GM18520 (cell line): Measurements from ENCODE around the gene USB1.
"Not testable (repeated sequence)": the region's sequence is repeated elsewhere in the genome, so short reads cannot be mapped to it uniquely, and the experiment has no call there.

ENCODE experiments used
- ATAC-seq: cut with Tn5 transposase; IDR thresholded peaks from one replicate; pipeline ENCODE4 v1.9.1; 2021; ENCODE audit not compliant: unreplicated experiment

Gene USB1

DNA sequence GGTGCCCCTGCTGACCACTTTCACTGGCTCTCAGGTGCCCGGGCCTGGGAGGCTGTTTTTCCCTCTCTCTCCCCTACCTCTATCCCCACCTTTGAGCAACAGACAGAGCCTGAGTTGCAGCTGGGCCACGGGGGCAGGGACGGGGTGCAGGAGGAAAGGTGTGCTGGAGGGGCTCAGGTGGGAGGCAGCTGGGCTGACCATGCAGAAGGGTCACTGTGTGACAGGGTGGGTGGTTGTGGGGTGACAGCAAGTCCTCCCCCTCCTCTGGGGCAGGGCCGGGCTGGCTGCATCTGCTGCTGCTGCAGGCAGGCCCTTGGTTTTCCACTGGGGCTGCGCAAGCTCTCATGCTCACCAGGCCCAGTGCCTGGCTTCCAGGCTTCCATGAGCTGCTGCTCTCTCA is 7.3 kb upstream of the USB1 start:
- no peak for ATAC-seq

DNA sequence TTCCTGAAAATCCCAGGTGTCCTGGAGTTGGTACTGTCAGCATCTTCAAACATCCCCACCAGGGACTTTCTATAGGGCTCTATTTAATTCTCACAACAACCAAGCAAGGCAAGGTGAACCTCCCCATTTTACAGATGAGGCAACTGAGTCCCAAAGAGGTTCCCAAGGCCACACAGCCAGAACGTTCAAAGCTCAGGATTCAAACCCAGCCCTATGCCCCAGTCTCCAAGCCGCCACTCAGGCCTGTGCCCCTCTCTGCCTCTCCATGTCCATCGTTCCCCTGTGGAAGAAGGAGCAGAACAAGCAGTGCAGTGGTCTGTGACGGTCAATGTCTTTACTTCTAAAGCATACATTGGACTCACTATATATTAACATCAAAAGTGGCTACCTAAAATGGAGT is 6.8 kb upstream of the USB1 start:
- ATAC-seq: no peak

DNA sequence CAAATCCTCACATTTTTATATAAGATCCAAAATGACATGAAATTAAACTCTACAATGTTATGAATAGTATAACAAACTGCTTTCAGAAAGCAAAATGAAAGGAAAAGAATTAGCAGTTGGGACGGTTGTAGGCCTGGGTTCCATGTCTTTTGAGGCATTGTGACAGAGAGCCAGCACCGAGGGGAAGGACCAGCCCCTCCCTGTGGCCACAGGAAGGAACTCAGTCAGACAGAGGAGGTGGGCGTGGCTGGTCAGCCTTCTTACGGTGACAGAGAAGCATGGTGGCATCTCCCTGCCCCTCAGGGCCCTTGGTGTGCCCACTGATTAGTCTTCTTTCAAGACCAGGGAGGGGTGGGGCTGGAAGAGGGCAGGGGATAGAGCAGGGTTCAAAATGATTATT is 6.4 kb upstream of the USB1 start:
- ATAC-seq: no peak

DNA sequence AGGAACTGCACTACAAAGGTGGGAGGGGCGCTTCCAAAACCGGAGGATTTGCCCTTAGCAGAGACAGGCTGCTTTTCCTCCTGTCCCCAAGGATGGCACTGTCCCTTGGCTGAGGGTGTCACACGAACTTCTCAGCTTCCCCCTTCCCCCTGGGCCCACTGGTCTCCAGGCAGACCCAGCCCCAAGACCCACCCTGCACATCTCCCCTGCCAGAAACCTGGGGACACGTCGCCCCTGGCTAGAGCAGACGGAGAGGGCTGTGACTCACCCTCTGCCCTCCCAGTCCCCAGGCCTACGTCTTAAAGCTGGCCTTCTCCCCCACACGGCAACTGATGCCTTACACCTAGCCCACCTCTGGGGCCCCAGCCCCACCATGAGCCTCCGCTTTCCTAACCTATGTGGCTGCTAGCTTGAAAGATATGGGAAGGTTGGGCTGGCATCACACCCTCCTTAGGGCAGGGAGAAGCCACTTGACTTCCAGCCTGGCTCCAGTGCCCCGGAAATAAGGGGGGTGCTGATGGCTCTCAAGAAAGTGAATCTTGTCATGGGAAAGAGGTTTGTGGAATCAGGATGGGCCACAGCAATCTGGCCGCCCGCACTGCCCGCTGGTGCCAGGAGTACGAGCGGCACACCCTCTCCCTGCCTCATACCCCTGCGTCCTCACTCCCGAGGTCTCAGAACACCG is 5.3 kb upstream of the USB1 start:
- no peak for ATAC-seq

DNA sequence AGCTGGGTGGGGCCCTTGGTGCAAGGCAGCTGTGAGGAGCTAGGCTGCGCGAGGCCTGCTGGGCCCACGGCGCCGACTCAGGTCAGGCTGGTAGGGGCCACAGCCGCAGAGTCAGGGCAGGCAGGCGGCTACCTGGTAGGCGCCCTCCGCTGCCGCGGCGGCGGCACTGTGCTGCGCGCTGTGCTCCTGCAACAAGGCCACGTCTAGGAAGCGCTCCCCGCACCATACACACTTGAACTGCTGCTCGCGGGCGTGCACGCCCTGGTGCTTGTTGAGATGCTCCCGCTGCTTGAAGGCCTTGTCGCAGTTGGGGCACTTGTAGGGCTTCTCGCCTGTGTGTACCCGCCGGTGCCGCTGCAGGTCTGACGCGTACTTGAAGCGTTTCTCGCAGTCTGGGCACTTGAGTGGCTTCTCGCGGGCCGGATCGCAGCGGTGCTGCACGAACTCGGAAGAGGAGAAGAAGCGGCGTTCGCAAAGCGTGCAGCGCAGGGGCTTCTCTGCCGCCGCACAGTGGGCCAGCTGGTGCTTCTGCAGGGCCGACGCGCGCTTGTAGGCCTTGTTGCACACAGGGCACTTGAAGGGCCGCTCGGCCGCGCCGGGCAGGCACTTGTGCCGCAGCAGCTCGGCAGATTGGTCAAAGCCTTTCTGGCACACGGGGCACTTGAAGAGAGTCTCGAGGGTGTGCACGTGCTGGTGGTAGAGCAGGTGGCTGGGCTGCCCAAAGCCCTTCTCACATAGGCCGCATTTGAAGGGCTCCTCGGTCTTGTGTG is 4.6 kb upstream of the USB1 start:
- ATAC-seq: no peak

DNA sequence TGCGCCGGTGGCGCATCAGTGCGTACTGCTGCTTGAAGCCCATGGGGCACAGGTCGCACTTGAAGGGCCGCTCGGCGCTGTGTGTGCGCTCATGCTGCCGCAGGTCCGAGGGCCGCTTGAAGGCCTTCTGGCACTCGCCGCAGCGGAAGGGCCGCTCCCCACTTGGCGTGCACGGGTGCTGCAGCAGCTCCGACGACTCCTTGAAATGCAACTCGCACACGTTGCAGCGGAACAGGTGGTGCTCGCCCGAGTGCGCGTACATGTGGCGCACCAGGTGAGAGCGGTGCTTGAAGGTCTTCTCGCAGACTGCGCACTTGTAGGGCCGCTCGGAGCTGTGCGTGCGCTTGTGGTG is 4.1 kb upstream of the USB1 start:
- ATAC-seq: no peak

DNA sequence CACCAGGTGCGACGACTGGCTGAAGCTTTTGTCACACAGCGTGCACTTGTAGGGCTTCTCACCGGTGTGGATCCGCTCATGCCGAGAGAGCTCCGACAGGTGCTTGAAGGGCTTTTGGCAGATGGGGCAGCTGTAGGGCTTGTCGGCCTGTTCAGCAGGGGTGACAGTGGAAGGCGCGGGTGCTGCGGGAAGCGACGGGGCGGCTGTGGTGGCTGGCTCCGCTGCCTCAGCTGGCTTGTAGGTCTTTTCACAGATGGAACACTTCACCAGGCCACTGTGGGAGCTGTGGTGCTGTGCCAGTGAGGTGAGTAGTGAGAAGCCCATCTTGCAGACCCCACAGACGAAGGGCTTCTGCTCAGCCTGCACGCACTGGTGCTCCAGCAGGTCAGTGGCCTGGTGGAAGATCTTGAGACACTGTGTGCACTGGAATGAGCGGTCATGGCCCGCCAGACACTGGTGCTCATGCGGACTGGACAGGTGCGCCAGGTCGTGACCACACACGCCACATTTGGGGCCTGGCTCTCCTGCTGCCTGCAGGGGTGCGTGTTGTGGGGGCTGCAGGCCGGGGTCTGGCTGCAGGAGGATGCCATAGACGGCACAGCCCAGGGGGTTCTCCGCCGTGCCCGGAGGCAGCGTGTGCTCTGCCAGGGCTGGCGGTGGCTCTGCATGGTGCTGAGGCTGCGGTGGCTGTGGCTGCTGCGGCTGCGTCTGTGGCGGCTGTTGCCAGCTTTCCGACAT is 3.5 kb upstream of the USB1 start:
- ATAC-seq: no peak

DNA sequence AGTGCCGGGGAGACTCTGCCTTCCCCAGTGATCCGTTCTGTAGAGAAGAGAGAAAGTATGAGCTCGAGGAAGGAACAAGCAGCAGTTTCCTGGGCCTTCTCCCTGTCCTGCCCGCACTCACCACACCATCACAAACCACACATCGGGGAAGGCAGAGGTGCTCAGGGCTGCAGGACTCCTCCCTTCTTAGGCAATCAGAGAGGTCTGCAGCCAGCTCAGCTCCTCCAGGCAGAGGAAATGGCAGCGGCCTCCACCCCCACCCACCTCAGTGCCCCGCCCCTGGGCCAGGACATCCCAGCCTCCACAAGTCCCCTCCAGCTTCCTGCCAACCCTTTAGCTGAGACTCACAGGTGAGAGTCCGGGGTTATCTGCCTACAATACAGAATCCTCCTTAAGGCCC is 2.7 kb upstream of the USB1 start:
- no peak for ATAC-seq

DNA sequence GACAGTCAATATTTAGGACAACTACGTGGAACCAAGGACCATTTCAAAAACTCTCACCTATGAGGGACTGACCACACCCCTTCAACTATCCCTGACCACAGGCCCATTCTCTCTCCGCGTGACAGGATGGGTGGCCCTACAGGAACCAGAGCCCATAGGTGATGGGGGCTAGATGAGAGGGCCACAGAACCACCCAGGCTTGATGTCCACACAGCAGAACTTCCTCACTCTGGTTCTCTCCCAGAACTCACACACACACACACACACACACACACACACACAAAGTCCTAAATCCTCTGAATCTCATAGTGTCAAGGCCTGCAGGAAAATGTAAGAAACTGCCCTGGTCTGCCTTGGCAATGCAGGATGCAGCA is 2.2 kb upstream of the USB1 start:
- no peak for ATAC-seq

DNA sequence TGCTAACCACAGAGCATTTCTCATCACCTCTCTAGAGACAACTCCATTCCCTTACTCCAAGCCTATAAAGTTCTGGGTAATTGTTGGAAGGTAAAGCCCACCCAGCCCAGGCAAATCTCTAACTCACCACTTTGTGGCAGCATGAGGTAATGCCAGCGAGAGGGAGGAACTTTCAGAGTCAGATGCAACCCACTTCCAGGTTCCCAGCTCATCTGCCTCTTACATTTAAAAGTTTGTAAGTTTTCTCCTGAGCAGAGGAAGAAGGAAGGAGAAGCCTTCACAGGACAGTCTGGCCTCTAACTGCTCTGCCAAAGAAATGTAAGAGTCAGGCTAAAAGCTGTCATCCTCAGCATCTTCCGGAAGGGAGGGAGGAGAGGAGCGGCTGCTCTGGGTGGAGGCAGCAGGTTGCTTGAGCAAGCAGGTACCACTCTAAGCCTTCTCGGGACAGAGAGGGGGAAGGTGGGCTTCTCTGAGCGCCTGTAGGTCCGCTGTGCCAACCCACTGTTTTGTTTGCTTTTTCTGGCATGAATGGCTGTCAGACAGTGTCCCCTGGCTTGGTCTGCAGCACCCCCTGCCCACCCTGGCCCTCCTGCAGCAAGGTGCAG is 1.7 kb upstream of the USB1 start:
- ATAC-seq: no peak

DNA sequence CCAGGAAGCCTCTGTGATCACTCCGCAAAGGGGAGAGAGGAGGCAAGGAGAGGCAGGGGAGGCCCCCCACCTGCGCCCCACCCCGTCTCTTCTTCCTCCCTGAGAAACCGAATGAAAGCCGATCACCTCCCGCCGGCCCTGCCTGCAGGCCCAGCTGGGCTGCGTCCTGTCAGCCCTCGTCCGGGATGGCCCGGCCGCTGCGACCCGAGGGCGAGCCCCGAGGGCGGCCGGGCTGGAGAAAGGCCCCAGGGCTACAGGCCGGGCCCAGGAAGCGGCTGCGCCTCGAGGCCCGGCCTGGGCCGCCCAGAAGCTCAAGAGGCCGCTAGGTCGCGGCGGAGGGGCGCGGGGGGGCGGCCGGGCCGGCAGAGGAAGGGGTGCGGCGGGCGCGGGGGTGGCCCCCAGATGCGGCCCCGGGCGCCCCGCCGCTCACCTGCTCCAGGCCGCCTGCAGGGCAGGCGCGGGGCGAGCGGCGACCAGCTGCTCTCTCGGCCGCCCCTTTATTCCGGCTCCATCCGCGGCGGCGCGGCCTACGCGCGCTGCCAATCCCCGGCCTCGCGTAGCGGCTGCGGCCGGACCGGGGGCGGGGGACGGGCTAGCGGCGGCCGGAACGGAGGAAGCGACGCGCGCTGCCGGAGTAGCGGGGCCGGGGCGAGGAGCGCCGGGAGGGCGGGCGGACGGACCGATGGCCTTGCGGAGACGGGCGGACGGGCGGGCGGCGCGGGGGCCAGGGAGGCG is 1.1 kb upstream of the USB1 start, which contains the start of gene ZNF319:
ZNF319 (minus strand) TSS at position 702 of the 735 bp plus-strand sequence. CDS start 2,407 bp downstream, outside the sequence.
- peak; percentile 19 for ATAC-seq

DNA sequence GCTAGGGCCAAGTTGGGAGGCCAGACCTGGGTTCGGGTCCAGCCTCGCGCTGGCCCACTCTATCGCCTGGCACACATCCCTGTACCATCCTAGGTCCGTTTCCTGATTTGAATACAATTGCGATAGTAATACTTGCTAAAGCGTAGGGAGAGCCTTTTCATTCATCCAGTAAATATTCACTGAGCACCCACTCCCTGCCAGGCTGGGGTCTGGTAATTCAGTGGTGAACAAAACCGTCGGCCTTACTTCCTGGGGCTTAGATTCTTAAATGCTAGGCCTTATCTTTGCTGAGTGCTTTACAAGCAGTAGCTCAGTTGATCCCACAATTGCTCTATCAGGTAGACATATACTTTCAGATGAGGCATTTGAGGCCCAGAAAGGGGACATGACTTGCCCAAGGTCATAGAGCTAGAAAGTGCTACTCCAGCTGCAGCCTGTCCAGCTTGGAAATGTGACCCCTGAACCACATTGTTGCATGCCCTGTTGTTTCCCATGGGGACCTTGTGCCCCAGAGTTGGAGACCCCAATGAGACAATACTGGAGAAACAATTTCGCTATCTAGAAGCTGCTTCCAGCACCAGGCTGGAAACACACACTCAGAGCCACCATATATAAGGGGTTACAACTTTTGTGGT is 691 bp downstream of the USB1 start:
- ATAC-seq: no peak

DNA sequence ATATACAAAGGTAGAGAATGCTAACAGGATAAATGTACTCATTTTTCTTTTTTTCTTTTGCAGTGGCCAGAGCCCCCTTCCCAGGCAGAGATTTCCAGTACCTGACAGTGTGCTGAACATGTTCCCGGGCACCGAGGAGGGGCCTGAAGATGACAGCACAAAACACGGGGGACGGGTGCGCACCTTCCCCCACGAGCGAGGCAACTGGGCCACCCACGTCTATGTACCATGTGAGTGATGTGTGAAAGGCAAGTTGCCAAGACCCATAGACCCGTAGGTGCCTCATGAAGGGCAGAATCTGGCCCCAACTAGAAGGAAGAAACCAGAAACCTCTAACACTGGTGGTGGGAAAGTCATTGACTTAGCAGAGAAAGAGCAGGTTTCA is 1.2 kb downstream of the USB1 start:
- no peak for ATAC-seq

DNA sequence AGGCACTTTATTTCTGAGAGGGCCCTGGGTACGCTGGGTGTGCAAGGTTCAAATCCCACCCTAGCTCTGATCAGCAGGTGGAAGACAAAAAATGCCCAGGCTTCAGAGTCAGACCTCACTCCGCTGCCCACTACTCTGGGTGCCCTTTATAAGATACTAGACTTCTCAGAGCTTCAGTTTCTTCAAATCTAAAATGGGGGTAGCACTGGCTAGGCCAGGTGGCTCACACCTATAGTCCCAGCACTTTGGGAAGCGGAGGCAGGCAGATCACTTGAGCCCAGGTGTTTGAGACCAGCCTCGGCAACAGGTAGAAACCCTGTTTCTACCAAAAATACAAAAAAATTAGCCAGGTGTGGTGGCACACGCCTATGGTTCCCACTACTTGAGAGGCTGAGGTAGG is 1.7 kb downstream of the USB1 start:
- no peak for ATAC-seq

DNA sequence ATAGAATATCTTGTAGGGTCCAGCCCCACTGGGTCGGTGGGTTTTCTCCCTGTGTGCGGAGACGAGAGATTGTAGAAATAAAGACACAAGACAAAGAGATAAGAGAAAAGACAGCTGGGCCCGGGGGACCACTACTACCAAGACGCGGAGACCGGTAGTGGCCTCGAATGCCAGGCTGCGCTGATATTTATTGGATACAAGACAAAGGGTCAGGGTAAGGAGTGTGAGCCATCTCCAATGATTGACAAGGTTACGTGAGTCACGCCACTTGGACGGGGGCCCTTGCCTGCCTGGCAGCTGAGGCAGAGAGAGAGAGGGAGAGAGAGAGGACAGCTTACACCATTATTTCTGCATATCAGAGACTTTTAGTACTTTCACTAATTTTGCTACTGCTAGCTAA is 3.5 kb downstream of the USB1 start:
- not testable (repeated sequence) for ATAC-seq

DNA sequence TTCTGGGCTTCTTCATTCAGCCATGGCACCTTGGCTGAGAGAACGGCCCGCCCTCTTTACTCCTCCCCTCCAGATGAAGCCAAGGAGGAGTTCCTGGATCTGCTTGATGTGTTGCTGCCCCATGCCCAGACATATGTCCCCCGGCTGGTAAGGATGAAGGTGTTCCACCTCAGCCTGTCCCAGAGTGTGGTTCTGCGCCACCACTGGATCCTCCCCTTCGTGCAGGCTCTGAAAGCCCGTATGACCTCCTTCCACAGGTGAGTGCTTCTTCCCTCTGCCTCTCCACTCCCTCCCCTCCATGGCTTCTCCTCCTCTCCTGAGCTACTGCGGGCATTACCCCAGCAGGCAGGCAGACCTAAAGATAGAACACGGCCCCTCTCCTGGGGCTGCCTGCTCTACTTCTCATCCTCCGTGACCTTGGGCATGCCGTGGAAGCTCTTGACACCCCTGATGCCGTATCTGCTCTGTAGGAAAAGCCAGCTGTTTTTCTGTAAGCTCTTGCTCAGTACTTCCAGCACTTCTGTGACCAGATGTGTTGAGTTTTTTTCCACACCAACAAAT is 8.7 kb downstream of the USB1 start:
- no peak for ATAC-seq

DNA sequence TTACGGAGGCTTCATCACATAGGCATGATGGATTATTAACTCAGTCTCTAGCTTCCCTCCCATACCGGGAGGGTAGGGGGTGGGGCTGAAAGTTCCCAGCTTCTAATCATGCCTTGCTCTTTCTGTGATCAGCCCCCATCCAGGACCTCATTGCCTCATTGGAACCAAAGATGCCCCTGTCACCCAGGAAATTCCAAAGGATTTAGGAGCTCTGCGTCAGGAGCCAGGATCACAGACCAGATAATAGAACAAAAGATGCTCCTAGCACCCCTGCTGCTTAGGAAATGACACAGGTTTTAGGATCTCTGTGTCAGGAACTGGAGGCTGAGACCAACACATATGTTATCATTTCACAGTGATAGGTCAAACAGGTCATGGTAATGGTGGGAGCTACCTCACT is 9.7 kb downstream of the USB1 start:
- no peak for ATAC-seq

DNA sequence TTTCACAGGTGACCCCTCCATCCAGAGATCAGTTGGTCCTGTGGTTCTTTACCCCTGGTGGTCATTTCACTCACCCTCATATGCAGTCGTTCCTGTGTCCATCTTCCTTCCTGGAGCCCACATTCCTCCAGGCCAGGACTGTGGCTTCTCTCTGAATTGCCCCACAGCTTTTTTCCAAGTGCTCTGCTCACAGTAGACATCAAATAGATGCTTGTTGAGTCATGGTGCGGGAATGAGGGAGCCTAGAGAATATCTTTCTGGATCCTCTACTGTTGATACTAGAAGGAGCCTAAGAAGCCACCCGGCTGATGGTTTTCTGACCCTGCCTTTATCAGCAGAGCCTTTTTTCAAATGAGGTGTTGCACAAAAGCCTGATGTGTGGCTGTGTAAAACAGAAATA is 10.4 kb downstream of the USB1 start:
- no peak for ATAC-seq

DNA sequence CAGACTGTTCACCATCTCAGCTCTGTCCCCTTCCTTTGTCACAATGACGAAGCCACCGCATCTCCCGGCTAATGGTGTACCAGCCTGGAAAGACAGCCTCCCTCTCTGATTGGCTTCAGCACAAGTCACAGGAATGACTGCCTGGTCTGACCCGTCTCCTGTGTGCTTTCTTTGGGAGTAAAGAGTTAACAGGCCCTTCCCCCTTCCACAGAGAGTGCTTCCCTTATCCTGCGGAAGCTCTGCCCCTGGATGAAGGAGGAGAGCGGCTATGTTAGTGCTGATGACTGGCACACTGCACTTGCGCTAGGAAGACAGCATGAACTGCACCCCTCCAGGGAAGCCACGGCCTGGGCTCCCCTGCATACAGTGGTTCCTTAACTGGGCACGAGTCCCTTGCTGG is 11.3 kb downstream of the USB1 start:
- no peak for ATAC-seq

DNA sequence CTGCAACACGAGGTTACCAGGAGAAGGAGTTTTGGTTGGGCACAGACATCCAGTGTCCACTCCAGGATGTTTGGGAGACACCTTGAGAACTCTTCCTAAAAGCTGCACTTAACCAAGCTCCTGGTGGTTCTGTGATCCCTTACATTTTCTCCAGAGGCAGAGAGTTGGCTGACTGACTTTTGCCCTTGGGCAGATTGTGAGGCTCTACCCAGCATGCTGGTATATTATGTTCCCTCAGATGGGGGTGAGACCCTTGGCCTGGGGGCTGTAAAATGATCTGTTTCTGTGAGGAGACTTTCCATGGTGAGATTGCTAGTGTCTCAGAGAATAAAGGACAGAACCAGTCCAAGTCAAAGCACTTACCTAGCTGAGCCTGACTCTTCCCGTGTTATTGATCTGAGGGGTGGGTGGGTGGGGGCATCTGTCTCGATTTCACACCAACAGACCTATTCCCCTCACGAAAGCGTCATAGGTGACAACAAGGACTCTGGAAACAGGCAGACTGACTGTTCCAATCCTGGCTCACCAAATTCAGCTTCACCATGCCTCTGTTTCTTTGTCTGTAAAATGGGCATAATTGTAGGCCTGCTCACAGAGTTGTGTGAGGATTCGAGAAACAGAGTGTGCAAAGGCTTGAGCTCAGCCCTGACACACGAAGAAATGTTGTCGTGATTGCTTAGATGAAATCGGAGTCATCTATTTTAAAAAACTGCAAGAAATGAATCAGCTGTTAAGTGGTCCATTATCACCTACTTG is 12.2 kb downstream of the USB1 start:
- no peak for ATAC-seq
